GM23338 (cell line): ENCODE results near the gene MTCL1. TPM values are rescaled to one million over a fixed set of nuclear protein-coding genes. Genes with fewer than 3 reads are reported as not detected.

Source experiments
- ATAC-seq: fragments of 200-7000 bp; cut with Tn5 transposase; 3 replicates; pipeline ENCODE4 v1.9.1; 2020
- DNase-seq: peaks from one replicate; pipeline ENCODE4 v3.0.0-alpha.2; 2015; ENCODE audit warnings: low spot score
- H2AFZ ChIP-seq: fragments of 200-600 bp; sonication (generic); 2 replicates; pipeline ENCODE4 v1.8.0; 2016; ENCODE audit warnings: antibody characterized with exemption, mild to moderate bottlenecking, moderate library complexity
- H3F3A ChIP-seq: fragments of 200-600 bp; sonication (generic); replicated peaks from 2 replicates; pipeline ENCODE4 v1.8.0; 2017; ENCODE audit warnings: antibody characterized with exemption, mixed run types, low read depth
- H3K27ac ChIP-seq: fragments of 200-600 bp; sonication (generic); 2 replicates; pipeline ENCODE4 v1.6.1; 2016; ENCODE audit warnings: low read depth
- H3K27me3 ChIP-seq: fragments of 200-600 bp; sonication (generic); 2 replicates; pipeline ENCODE4 v1.8.0; 2016; ENCODE audit warnings: mild to moderate bottlenecking, mixed run types, moderate library complexity; ENCODE audit not compliant: insufficient read depth
- H3K36me3 ChIP-seq: fragments of 200-600 bp; sonication (generic); 2 replicates; pipeline ENCODE4 v1.8.0; 2016; ENCODE audit warnings: mild to moderate bottlenecking; ENCODE audit not compliant: insufficient read depth
- H3K4me1 ChIP-seq: fragments of 200-600 bp; sonication (generic); 2 replicates; pipeline ENCODE4 v1.8.0; 2016; ENCODE audit warnings: mild to moderate bottlenecking, moderate library complexity; ENCODE audit not compliant: insufficient read depth
- H3K4me2 ChIP-seq: fragments of 200-600 bp; sonication (generic); 2 replicates; pipeline ENCODE4 v1.7.1; 2017; ENCODE audit warnings: mixed run types
- H3K4me3 ChIP-seq: fragments of 200-600 bp; sonication (generic); 2 replicates; pipeline ENCODE4 v1.6.1; 2016; ENCODE audit warnings: mixed run types
- H3K79me2 ChIP-seq: fragments of 200-600 bp; sonication (generic); replicated peaks from 2 replicates; pipeline ENCODE4 v1.8.0; 2017; ENCODE audit warnings: mild to moderate bottlenecking; ENCODE audit not compliant: insufficient read depth
- H3K9me2 ChIP-seq: fragments of 200-600 bp; sonication (generic); 2 replicates; pipeline ENCODE4 v1.8.0; 2017; ENCODE audit not compliant: insufficient read depth
- H4K20me1 ChIP-seq: fragments of 200-600 bp; sonication (generic); replicated peaks from 2 replicates; pipeline ENCODE4 v1.8.0; 2017; ENCODE audit warnings: mild to moderate bottlenecking; ENCODE audit not compliant: insufficient read depth
- H3K27ac Mint-ChIP-seq: 2 replicates; pipeline ENCODE4 v1.8.0; 2020; ENCODE audit warnings: inconsistent platforms, mild to moderate bottlenecking, moderate library complexity, mixed read lengths
- H3K27me3 Mint-ChIP-seq: 3 replicates; pipeline ENCODE4 v1.8.0; 2022; ENCODE audit warnings: low read depth, mild to moderate bottlenecking, moderate library complexity, mixed read lengths, inconsistent platforms; ENCODE audit not compliant: insufficient read depth, poor library complexity
- H3K36me3 Mint-ChIP-seq: 3 replicates; pipeline ENCODE4 v1.8.0; 2021; ENCODE audit warnings: low read depth, mild to moderate bottlenecking, inconsistent platforms, moderate library complexity, mixed read lengths
- H3K4me1 Mint-ChIP-seq: 3 replicates; pipeline ENCODE4 v1.8.0; 2020; ENCODE audit warnings: mild to moderate bottlenecking, inconsistent platforms, mixed read lengths
- H3K4me3 Mint-ChIP-seq: 3 replicates; pipeline ENCODE4 v1.8.0; 2021; ENCODE audit warnings: moderate library complexity, mild to moderate bottlenecking, inconsistent platforms, mixed read lengths
- H3K9me3 Mint-ChIP-seq: 3 replicates; pipeline ENCODE4 v1.8.0; 2020; ENCODE audit warnings: moderate library complexity, mild to moderate bottlenecking, inconsistent platforms, mixed read lengths
- CREB1 ChIP-seq: fragments of 250-450 bp; sonication (Bioruptor Pico); IDR thresholded peaks from 2 replicates; pipeline ENCODE4 v1.5.0; 2020; ENCODE audit warnings: low read depth, mild to moderate bottlenecking, moderate library complexity
- ETS1 ChIP-seq: IDR thresholded peaks from 2 replicates; pipeline ENCODE4 v1.6.1; 2016; ENCODE audit warnings: antibody characterized with exemption
- EZH2 ChIP-seq: fragments of 200-600 bp; sonication (generic); IDR thresholded peaks from one replicate; pipeline ENCODE4 v1.8.0; 2017; ENCODE audit warnings: antibody characterized with exemption, mild to moderate bottlenecking, low read depth; ENCODE audit not compliant: unreplicated experiment
- NANOG ChIP-seq: IDR thresholded peaks from 2 replicates; pipeline ENCODE4 v1.6.1; 2016; ENCODE audit warnings: antibody characterized with exemption, borderline replicate concordance
- POLR2AphosphoS5 ChIP-seq: IDR thresholded peaks from 2 replicates; pipeline ENCODE4 v1.6.1; 2016; ENCODE audit warnings: antibody characterized with exemption, low read depth
- STAT1 ChIP-seq: IDR thresholded peaks from one replicate; pipeline ENCODE4 v1.6.1; 2016; ENCODE audit warnings: antibody characterized with exemption; ENCODE audit not compliant: unreplicated experiment
- ZNF331 ChIP-seq: fragments of 250-450 bp; sonication (Bioruptor Pico); IDR thresholded peaks from 2 replicates; pipeline ENCODE4 v1.5.0; 2020; ENCODE audit warnings: low read depth, mild to moderate bottlenecking, moderate library complexity
- ZNF462 ChIP-seq: fragments of 250-450 bp; sonication (Bioruptor Pico); IDR thresholded peaks from 2 replicates; pipeline ENCODE4 v1.5.0; 2020; ENCODE audit warnings: mild to moderate bottlenecking, moderate library complexity
- polyA plus RNA-seq: library from polyadenylated mRNA; unstranded; fragments of >200 nt; fragmentation: Nextera tagmentation; extraction: Ambion mirVana; gene quantifications from 2 replicates; pipeline ENCODE4 v1.2.1, GENCODE V29; 2016
- total RNA-seq: library from RNA; depleted of rRNA; stranded (reverse); fragments of >200 nt; shearing (Covaris generic); gene quantifications from 2 replicates; pipeline ENCODE4 v1.2.3, GENCODE V29; 2014
- TF ChIP-seq, protein P1 (sequence below): IDR thresholded peaks from one replicate; pipeline ENCODE4 v1.6.1; 2018; ENCODE audit warnings: antibody characterized with exemption; ENCODE audit not compliant: unreplicated experiment

MTCL1 gene
- total and polyA plus RNA-seq, 2 experiments from 2014 or later: 14.4 to 45.0 TPM

GRCh38 chr18:8854962-8855361, 149.6 kb downstream of the MTCL1 start (continued):
- TF ChIP-seq, protein P1, sequence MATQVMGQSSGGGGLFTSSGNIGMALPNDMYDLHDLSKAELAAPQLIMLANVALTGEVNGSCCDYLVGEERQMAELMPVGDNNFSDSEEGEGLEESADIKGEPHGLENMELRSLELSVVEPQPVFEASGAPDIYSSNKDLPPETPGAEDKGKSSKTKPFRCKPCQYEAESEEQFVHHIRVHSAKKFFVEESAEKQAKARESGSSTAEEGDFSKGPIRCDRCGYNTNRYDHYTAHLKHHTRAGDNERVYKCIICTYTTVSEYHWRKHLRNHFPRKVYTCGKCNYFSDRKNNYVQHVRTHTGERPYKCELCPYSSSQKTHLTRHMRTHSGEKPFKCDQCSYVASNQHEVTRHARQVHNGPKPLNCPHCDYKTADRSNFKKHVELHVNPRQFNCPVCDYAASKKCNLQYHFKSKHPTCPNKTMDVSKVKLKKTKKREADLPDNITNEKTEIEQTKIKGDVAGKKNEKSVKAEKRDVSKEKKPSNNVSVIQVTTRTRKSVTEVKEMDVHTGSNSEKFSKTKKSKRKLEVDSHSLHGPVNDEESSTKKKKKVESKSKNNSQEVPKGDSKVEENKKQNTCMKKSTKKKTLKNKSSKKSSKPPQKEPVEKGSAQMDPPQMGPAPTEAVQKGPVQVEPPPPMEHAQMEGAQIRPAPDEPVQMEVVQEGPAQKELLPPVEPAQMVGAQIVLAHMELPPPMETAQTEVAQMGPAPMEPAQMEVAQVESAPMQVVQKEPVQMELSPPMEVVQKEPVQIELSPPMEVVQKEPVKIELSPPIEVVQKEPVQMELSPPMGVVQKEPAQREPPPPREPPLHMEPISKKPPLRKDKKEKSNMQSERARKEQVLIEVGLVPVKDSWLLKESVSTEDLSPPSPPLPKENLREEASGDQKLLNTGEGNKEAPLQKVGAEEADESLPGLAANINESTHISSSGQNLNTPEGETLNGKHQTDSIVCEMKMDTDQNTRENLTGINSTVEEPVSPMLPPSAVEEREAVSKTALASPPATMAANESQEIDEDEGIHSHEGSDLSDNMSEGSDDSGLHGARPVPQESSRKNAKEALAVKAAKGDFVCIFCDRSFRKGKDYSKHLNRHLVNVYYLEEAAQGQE: no peak
- TF ChIP-seq POLR2AphosphoS5: no peak

DNA sequence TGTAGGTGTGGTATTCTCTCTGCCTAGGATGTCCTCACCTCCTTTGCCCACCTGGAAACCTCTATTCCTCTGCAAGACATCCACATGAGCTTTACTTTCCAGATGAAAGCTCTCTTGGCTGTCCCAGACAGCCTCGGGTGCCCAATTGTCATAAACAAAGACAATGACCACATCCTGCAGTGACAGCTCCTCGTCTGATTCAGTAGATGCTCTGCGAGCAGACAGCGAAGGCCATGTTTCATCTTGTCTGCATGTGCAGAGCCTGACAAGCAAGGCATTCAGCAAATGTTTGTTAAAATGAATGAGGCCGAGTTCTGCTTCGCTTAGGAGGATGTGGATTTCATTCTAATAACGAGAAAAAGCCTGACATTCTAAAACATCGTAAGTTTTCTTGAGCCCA, 150.9 kb downstream of the MTCL1 start:
- no peaks in the 10 kb centered on the region for H3K79me2 ChIP-seq
- H2AFZ ChIP-seq: peak overlapping the region; percentile 95
- no peak for DNase-seq
- H3K27ac ChIP-seq: no peak overlapping the region
- H3K27me3 ChIP-seq: no peaks in the 10 kb centered on the region
- H3K36me3 ChIP-seq: no peaks in the 10 kb centered on the region
- H3K27me3 Mint-ChIP-seq: peaks cover 3% of the 10 kb centered on the region
- no peaks in the 10 kb centered on the region for H3F3A ChIP-seq
- no peak overlapping the region for H3K4me3 Mint-ChIP-seq
- H3K27ac Mint-ChIP-seq: no peak overlapping the region; the same call in 1 of the 2 replicates
- H3K9me3 Mint-ChIP-seq: no peaks in the 10 kb centered on the region
- H3K4me2 ChIP-seq: no peak overlapping the region
- no peak for TF ChIP-seq POLR2AphosphoS5
- TF ChIP-seq ZNF331 (CRISPR knock-in tag): no peak
- TF ChIP-seq ETS1: no peak
- no peaks in the 10 kb centered on the region; the same call in 2 of the 3 replicates for H3K36me3 Mint-ChIP-seq
- no peaks in the 10 kb centered on the region for H4K20me1 ChIP-seq
- no peak overlapping the region for H3K4me3 ChIP-seq
- peaks cover 6% of the 10 kb centered on the region; the same call in 1 of the 2 replicates for H3K4me1 ChIP-seq
- peaks cover 17% of the 10 kb centered on the region for H3K4me1 Mint-ChIP-seq
- ATAC-seq: no peak
- H3K9me2 ChIP-seq: no peaks in the 10 kb centered on the region

GRCh38 chr18:8856769-8857393, 151.5 kb downstream of the MTCL1 start:
- ATAC-seq (peak; percentile 76), DNase-seq (peak; percentile 25)
- Mint-ChIP-seq H3K27ac (no peak overlapping the region), H3K4me1 (peaks cover 17% of the 10 kb centered on the region), H3K4me3 (no peak overlapping the region), H3K36me3 (no peaks in the 10 kb centered on the region; the same call in 2 of the 3 replicates), H3K27me3 (peaks cover 3% of the 10 kb centered on the region), H3K9me3 (no peaks in the 10 kb centered on the region)
- H3K36me3 ChIP-seq: no peaks in the 10 kb centered on the region; the same call in 1 of the 2 replicates
- H3K4me3 ChIP-seq: no peak overlapping the region
- no peaks in the 10 kb centered on the region for H3K79me2 ChIP-seq
- peak overlapping the region; percentile 95 for H2AFZ ChIP-seq
- H3K27ac ChIP-seq: no peak overlapping the region
- H3K27me3 ChIP-seq: no peaks in the 10 kb centered on the region
- H3K9me2 ChIP-seq: no peaks in the 10 kb centered on the region
- H3K4me1 ChIP-seq: peaks cover 6% of the 10 kb centered on the region; the same call in 1 of the 2 replicates
- H3F3A ChIP-seq: no peaks in the 10 kb centered on the region
- H3K4me2 ChIP-seq: no peak overlapping the region
- H4K20me1 ChIP-seq: no peaks in the 10 kb centered on the region
- TF ChIP-seq CREB1 (CRISPR knock-in tag): no peak
- TF ChIP-seq ZNF462 (CRISPR knock-in tag): no peak
- TF ChIP-seq ZNF331 (CRISPR knock-in tag): no peak
- TF ChIP-seq POLR2AphosphoS5: no peak
- TF ChIP-seq STAT1: no peak
- no peak for TF ChIP-seq NANOG
- no peak for TF ChIP-seq EZH2
